ENCODE measurements around the gene CD14. TPM values are rescaled to one million over a fixed set of nuclear protein-coding genes. Genes with fewer than 3 reads are reported as not detected.
"Not testable (repeated sequence)": the region's sequence is repeated elsewhere in the genome, so short reads cannot be mapped to it uniquely, and the experiment has no call there.

Gene CD14
- polyA plus RNA-seq, 3 donors from 2014 or later = 3.6 to 5.7 (median 5.3) TPM

- DNase-seq = no peak
- no peaks in the 10 kb centered on the region for H3K9me3 Mint-ChIP-seq
- peaks cover 0 to 8% (median 0%) of the 10 kb centered on the region in 3 donors for H3K27me3 Mint-ChIP-seq (ENCODE audit: low read depth in 3 of 3)
- peak overlapping the region in 2 of 6 donors; percentile 30 to 37 for H3K27ac Mint-ChIP-seq
- peaks cover 40 to 78% (median 50%) of the 10 kb centered on the region in 3 donors for H3K36me3 Mint-ChIP-seq
- no peak overlapping the region for H3K4me3 Mint-ChIP-seq
- peaks cover 7 to 8% of the 10 kb centered on the region in 2 donors for H3K4me1 Mint-ChIP-seq
These were observed 25.9 kb upstream of the CD14 start for GRCh38 chr5:140658870-140659269.

- H3K27me3 Mint-ChIP-seq (ENCODE audit: low read depth in 3 of 3) = peaks cover 4 to 20% (median 10%) of the 10 kb centered on the region in 3 donors
- H3K4me3 Mint-ChIP-seq = peak overlapping the region; percentile 99 to 100 (median 100)
- H3K4me1 Mint-ChIP-seq = peaks cover 39 to 51% of the 10 kb centered on the region in 2 donors
- H3K9me3 Mint-ChIP-seq = no peaks in the 10 kb centered on the region
- peak overlapping the region; percentile 99 to 100 (median 100) for H3K27ac Mint-ChIP-seq
- H3K36me3 Mint-ChIP-seq = peaks cover 8 to 20% (median 10%) of the 10 kb centered on the region in 3 donors
- no peak for DNase-seq
These were observed 14.1 kb upstream of the CD14 start for GRCh38 chr5:140647042-140647419.

- Mint-ChIP-seq H3K4me1 (peaks cover 40 to 57% of the 10 kb centered on the region in 2 donors), H3K27me3 (ENCODE audit: low read depth in 3 of 3) (peaks cover 5 to 6% (median 5%) of the 10 kb centered on the region in 3 donors), H3K27ac (peak overlapping the region in 1 of 6 donors; percentile 36), H3K4me3 (no peak overlapping the region), H3K9me3 (no peaks in the 10 kb centered on the region), H3K36me3 (peaks cover 0 to 8% (median 7%) of the 10 kb centered on the region in 3 donors)
- DNase-seq = no peak
These were observed 9.7 kb upstream of the CD14 start for GRCh38 chr5:140642718-140643117.

GRCh38 chr5:140641716-140642115 lies 8.7 kb upstream of the CD14 start:
- Mint-ChIP-seq H3K4me1 (peaks cover 33 to 47% of the 10 kb centered on the region in 2 donors), H3K9me3 (no peaks in the 10 kb centered on the region)

GRCh38 chr5:140639148-140639981 lies 6.4 kb upstream of the CD14 start, which contains the start of gene TMCO6:
Gene TMCO6, plus strand, starts transcription at chr5:140639451. Its CDS starts 77 bp downstream, at chr5:140639528.
- H3K4me1 Mint-ChIP-seq = peaks cover 23 to 33% of the 10 kb centered on the region in 2 donors
- no peaks in the 10 kb centered on the region for H3K9me3 Mint-ChIP-seq
- peak; percentile 93 to 95 (median 94) for DNase-seq
- H3K27me3 Mint-ChIP-seq (ENCODE audit: low read depth in 3 of 3) = peaks cover 0 to 4% (median 0%) of the 10 kb centered on the region in 3 donors
- peak within 1 kb of the TSS; percentile 83 to 98 (median 96) for H3K27ac Mint-ChIP-seq
- peak within 1 kb of the TSS; percentile 87 to 95 (median 89) for H3K4me3 Mint-ChIP-seq
- peaks cover 0 to 7% (median under 1%) of the 10 kb centered on the region in 3 donors for H3K36me3 Mint-ChIP-seq

More at GRCh38 chr5:140641716-140642115, 8.7 kb upstream of the CD14 start:
- peaks cover 0 to 7% (median 7%) of the 10 kb centered on the region in 3 donors for H3K36me3 Mint-ChIP-seq
- DNase-seq = no peak
- H3K27me3 Mint-ChIP-seq (ENCODE audit: low read depth in 3 of 3) = peaks cover 2 to 4% (median 2%) of the 10 kb centered on the region in 3 donors
- no peak overlapping the region for H3K4me3 Mint-ChIP-seq
- no peak overlapping the region for H3K27ac Mint-ChIP-seq

GRCh38 chr5:140638898-140639147 lies 5.8 kb upstream of the CD14 start:
- H3K36me3 Mint-ChIP-seq; H3K9me3 Mint-ChIP-seq; DNase-seq; H3K27me3 Mint-ChIP-seq (ENCODE audit: low read depth in 3 of 3): not testable (repeated sequence)
- Mint-ChIP-seq H3K4me1 (peaks cover 26 to 33% of the 10 kb centered on the region in 2 donors), H3K4me3 (peak overlapping the region; percentile 87 to 95 (median 89)), H3K27ac (peak overlapping the region; percentile 83 to 98 (median 96))

- DNase-seq = no peak
- Mint-ChIP-seq H3K4me1 (peaks cover 36 to 43% of the 10 kb centered on the region in 2 donors), H3K27ac (peak overlapping the region in 5 of 6 donors; percentile 51 to 90 (median 76)), H3K4me3 (peak overlapping the region in 3 of 5 donors; percentile 42 to 92 (median 59)), H3K9me3 (no peaks in the 10 kb centered on the region), H3K27me3 (ENCODE audit: low read depth in 3 of 3) (peaks cover 0 to 6% (median 0%) of the 10 kb centered on the region in 3 donors), H3K36me3 (peaks cover 0 to 7% (median 0%) of the 10 kb centered on the region in 3 donors)
These were observed 4.6 kb upstream of the CD14 start for GRCh38 chr5:140637371-140638100.

- no peaks in the 10 kb centered on the region for H3K36me3 Mint-ChIP-seq
- H3K4me3 Mint-ChIP-seq = no peak overlapping the region
- H3K9me3 Mint-ChIP-seq = no peaks in the 10 kb centered on the region
- no peak for DNase-seq
- H3K27me3 Mint-ChIP-seq (ENCODE audit: low read depth in 3 of 3) = peaks cover 0 to 14% (median 0%) of the 10 kb centered on the region in 3 donors
- H3K4me1 Mint-ChIP-seq = peaks cover 43 to 52% of the 10 kb centered on the region in 2 donors
- H3K27ac Mint-ChIP-seq = no peak overlapping the region
These were observed 2.6 kb upstream of the CD14 start for GRCh38 chr5:140635291-140636257.

GRCh38 chr5:140634103-140634502 lies 1.1 kb upstream of the CD14 start:
- Mint-ChIP-seq H3K27ac (peak overlapping the region in 1 of 6 donors; percentile 23), H3K27me3 (ENCODE audit: low read depth in 3 of 3) (peaks cover 0 to 10% (median 0%) of the 10 kb centered on the region in 3 donors), H3K4me1 (peaks cover 32 to 40% of the 10 kb centered on the region in 2 donors), H3K4me3 (peak overlapping the region in 4 of 5 donors; percentile 23 to 54 (median 28)), H3K36me3 (no peaks in the 10 kb centered on the region), H3K9me3 (no peaks in the 10 kb centered on the region)
- DNase-seq = no peak

GRCh38 chr5:140633501-140633900 lies 526 bp upstream of the CD14 start:
- peak overlapping the region; percentile 89 to 94 (median 91) for H3K4me3 Mint-ChIP-seq
- peaks cover 26 to 34% of the 10 kb centered on the region in 2 donors for H3K4me1 Mint-ChIP-seq
- no peaks in the 10 kb centered on the region for H3K9me3 Mint-ChIP-seq
- DNase-seq = no peak
- H3K27ac Mint-ChIP-seq = peak overlapping the region in 3 of 6 donors; percentile 65 to 83 (median 80)
- H3K27me3 Mint-ChIP-seq (ENCODE audit: low read depth in 3 of 3) = peaks cover 0 to 10% (median 0%) of the 10 kb centered on the region in 3 donors
- H3K36me3 Mint-ChIP-seq = no peaks in the 10 kb centered on the region

- Mint-ChIP-seq H3K4me1 (peaks cover 23 to 28% of the 10 kb centered on the region in 2 donors), H3K36me3 (no peaks in the 10 kb centered on the region)
These were observed 482 bp downstream of the CD14 start for GRCh38 chr5:140632366-140633020.

GRCh38 chr5:140631831-140632365 lies 1.1 kb downstream of the CD14 start:
- H3K4me1 Mint-ChIP-seq = peaks cover 23 to 28% of the 10 kb centered on the region in 2 donors
- no peak for DNase-seq
- H3K9me3 Mint-ChIP-seq = peaks cover 0 to 1% (median 0%) of the 10 kb centered on the region in 6 donors
- peak overlapping the region in 4 of 6 donors; percentile 20 to 82 (median 50) for H3K27ac Mint-ChIP-seq
- peak overlapping the region; percentile 89 to 94 (median 91) for H3K4me3 Mint-ChIP-seq
- no peaks in the 10 kb centered on the region for H3K36me3 Mint-ChIP-seq
- H3K27me3 Mint-ChIP-seq (ENCODE audit: low read depth in 3 of 3) = peaks cover 0 to 12% (median 0%) of the 10 kb centered on the region in 3 donors

More at GRCh38 chr5:140632366-140633020, 482 bp downstream of the CD14 start:
- H3K9me3 Mint-ChIP-seq = peaks cover 0 to 1% (median 0%) of the 10 kb centered on the region in 6 donors
- peaks cover 0 to 12% (median 0%) of the 10 kb centered on the region in 3 donors for H3K27me3 Mint-ChIP-seq (ENCODE audit: low read depth in 3 of 3)
- DNase-seq = peak; percentile 49 to 58 (median 51)
- H3K4me3 Mint-ChIP-seq = peak overlapping the region; percentile 89 to 94 (median 91)
- H3K27ac Mint-ChIP-seq = peak overlapping the region; percentile 49 to 83 (median 60)
